Trophoblast cell (in vitro differentiated cells and primary cell): Measurements from ENCODE around the gene HMCN2.

Experiments used
- DNase-seq, 2 donors: peaks; one replicate each; pipeline ENCODE4 v3.0.0-alpha.2; 2016
- H2AFZ ChIP-seq: 2 replicates; pipeline ENCODE4 v1.6.1; 2013; ENCODE audit warnings: low read length, moderate library complexity, mild to moderate bottlenecking; ENCODE audit not compliant: insufficient read depth, poor library complexity
- H2AK5ac ChIP-seq: 2 replicates; pipeline ENCODE4 v1.6.1; 2013; ENCODE audit warnings: mild to moderate bottlenecking, low read length
- H2BK120ac ChIP-seq: 2 replicates; pipeline ENCODE4 v1.6.1; 2013; ENCODE audit warnings: low read length, mild to moderate bottlenecking, moderate library complexity; ENCODE audit not compliant: insufficient read depth, poor library complexity
- H2BK12ac ChIP-seq: 2 replicates; pipeline ENCODE4 v1.6.1; 2013; ENCODE audit warnings: mild to moderate bottlenecking, low read length, moderate library complexity
- H2BK5ac ChIP-seq: 2 replicates; pipeline ENCODE4 v1.6.1; 2013; ENCODE audit warnings: low read length, low read depth, moderate library complexity, mild to moderate bottlenecking; ENCODE audit not compliant: poor library complexity
- H3K14ac ChIP-seq: 2 replicates; pipeline ENCODE4 v1.6.1; 2013; ENCODE audit warnings: mild to moderate bottlenecking, low read length
- H3K18ac ChIP-seq: 2 replicates; pipeline ENCODE4 v1.6.1; 2013; ENCODE audit warnings: mild to moderate bottlenecking, low read length
- H3K23ac ChIP-seq: 2 replicates; pipeline ENCODE4 v1.6.1; 2013; ENCODE audit warnings: low read length
- H3K27ac ChIP-seq: 2 replicates; pipeline ENCODE4 v1.5.1; 2013; ENCODE audit warnings: low read depth, mild to moderate bottlenecking, inconsistent platforms, low read length, moderate library complexity
- H3K27me3 ChIP-seq: 2 replicates; pipeline ENCODE4 v1.6.1; 2013; ENCODE audit warnings: inconsistent platforms, mild to moderate bottlenecking, low read length, moderate library complexity; ENCODE audit not compliant: insufficient read depth
- H3K36me3 ChIP-seq, 2 experiments: 1 replicate in 1 of 2; 2 replicates in 1 of 2; pipeline ENCODE4 v1.6.1; 2013; ENCODE audit warnings: low read length in 2 of 2, mild to moderate bottlenecking in 2 of 2, moderate library complexity in 1 of 2; ENCODE audit not compliant: insufficient read depth in 2 of 2, control insufficient read depth in 1 of 2
- H3K4ac ChIP-seq: 2 replicates; pipeline ENCODE4 v1.6.1; 2013; ENCODE audit warnings: low read depth, mild to moderate bottlenecking, low read length, moderate library complexity
- H3K4me1 ChIP-seq, 2 experiments: 1 replicate in 1 of 2; 2 replicates in 1 of 2; pipeline ENCODE4 v1.6.1; 2013; ENCODE audit warnings: low read length in 2 of 2, mild to moderate bottlenecking in 2 of 2, moderate library complexity in 1 of 2; ENCODE audit not compliant: insufficient read depth in 2 of 2, control insufficient read depth in 1 of 2
- H3K4me2 ChIP-seq: 2 replicates; pipeline ENCODE4 v1.6.1; 2013; ENCODE audit warnings: inconsistent platforms, mild to moderate bottlenecking, low read length, moderate library complexity
- H3K4me3 ChIP-seq: 2 replicates; pipeline ENCODE4 v1.5.1; 2013; ENCODE audit warnings: mild to moderate bottlenecking, low read depth, low read length, inconsistent platforms
- H3K79me1 ChIP-seq: one replicate; pipeline ENCODE4 v1.6.1; 2013; ENCODE audit warnings: low read length
- H3K79me2 ChIP-seq: 2 replicates; pipeline ENCODE4 v1.6.1; 2013; ENCODE audit warnings: low read length, mild to moderate bottlenecking; ENCODE audit not compliant: control insufficient read depth, insufficient read depth, poor library complexity
- H3K9ac ChIP-seq: 2 replicates; pipeline ENCODE4 v1.6.1; 2013; ENCODE audit warnings: mild to moderate bottlenecking, low read length
- H3K9me3 ChIP-seq: 2 replicates; pipeline ENCODE4 v1.6.1; 2013; ENCODE audit warnings: low read depth, mild to moderate bottlenecking, control low read depth, inconsistent platforms, low read length; ENCODE audit not compliant: insufficient read depth
- H4K12ac ChIP-seq: 2 replicates; pipeline ENCODE4 v1.6.1; 2013; ENCODE audit warnings: low read depth, mild to moderate bottlenecking, low read length, moderate library complexity
- H4K8ac ChIP-seq: 2 replicates; pipeline ENCODE4 v1.6.1; 2013; ENCODE audit warnings: low read depth, mild to moderate bottlenecking, low read length, moderate library complexity
- H4K91ac ChIP-seq: one replicate; pipeline ENCODE4 v1.6.1; 2013; ENCODE audit warnings: low read depth, mild to moderate bottlenecking, low read length, moderate library complexity
- WGBS: extraction: QIAGEN DNeasy Blood & Tissue Kit; methylation state at CpG from one replicate; pipeline ENCODE4 v1.1.7; 2013; ENCODE audit warnings: missing lambda C conversion rate; ENCODE audit not compliant: insufficient read length, insufficient coverage; ENCODE audit errors: extremely low coverage; 5-methylcytosine and 5-hydroxymethylcytosine counted together

Gene HMCN2

GRCh38 chr9:130348881-130349280, 83.3 kb downstream of the HMCN2 start:
- no peak for DNase-seq
- H3K4me1 ChIP-seq = no peaks in the 10 kb centered on the region

DNA sequence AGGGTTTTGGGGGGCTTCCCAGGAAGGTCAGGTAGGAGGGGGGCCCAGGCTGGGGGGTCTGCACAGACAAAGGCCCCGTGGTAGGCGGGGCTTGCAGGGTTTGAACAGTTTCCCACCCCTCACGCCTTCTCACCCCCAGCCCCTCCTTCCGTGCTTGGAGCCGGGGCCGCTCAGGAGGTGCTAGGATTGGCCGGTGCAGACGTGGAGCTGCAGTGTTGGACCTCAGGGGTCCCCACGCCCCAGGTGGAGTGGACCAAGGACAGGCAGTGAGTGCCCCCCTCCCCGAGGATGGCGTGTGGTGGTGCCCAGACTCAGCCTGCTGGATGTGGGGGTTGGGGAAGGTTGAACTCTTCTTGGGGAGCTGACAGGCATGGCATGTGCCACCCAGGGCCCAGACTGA, 83.8 kb downstream of the HMCN2 start:
- DNase-seq = no peak
- Histone ChIP-seq H2BK5ac (no peak overlapping the region), H3K14ac (no peak overlapping the region), H2BK12ac (no peak overlapping the region), H3K4me2 (no peak overlapping the region), H3K9ac (no peak overlapping the region), H3K9me3 (peaks cover 10% of the 10 kb centered on the region), H2AK5ac (no peak overlapping the region), H3K4ac (no peak overlapping the region), H3K27me3 (no peaks in the 10 kb centered on the region), H3K79me2 (no peaks in the 10 kb centered on the region), H3K79me1 (no peaks in the 10 kb centered on the region), H3K36me3 (no peaks in the 10 kb centered on the region), H3K18ac (no peak overlapping the region), H3K27ac (no peak overlapping the region), H4K8ac (no peak overlapping the region), H3K4me3 (no peak overlapping the region), H3K4me1 (no peaks in the 10 kb centered on the region), H2BK120ac (no peak overlapping the region), H3K23ac (no peak overlapping the region), H4K91ac (no peak overlapping the region), H4K12ac (no peak overlapping the region), H2AFZ (no peak overlapping the region)
- WGBS = no CpG with 5 or more reads among the region's 11 CpGs

More at GRCh38 chr9:130348881-130349280, 83.3 kb downstream of the HMCN2 start:
- Histone ChIP-seq H3K23ac (no peak overlapping the region), H3K27me3 (no peaks in the 10 kb centered on the region), H2BK120ac (no peak overlapping the region), H3K18ac (no peak overlapping the region), H2AK5ac (no peak overlapping the region), H4K91ac (no peak overlapping the region), H3K9ac (no peak overlapping the region), H3K4ac (no peak overlapping the region), H4K8ac (no peak overlapping the region), H3K27ac (no peak overlapping the region), H3K36me3 (no peaks in the 10 kb centered on the region), H3K14ac (no peak overlapping the region), H2BK12ac (no peak overlapping the region), H3K4me2 (no peak overlapping the region), H3K4me3 (no peak overlapping the region), H2BK5ac (no peak overlapping the region), H2AFZ (no peak overlapping the region), H3K79me1 (no peaks in the 10 kb centered on the region), H3K79me2 (no peaks in the 10 kb centered on the region), H3K9me3 (peaks cover 10% of the 10 kb centered on the region), H4K12ac (no peak overlapping the region)
- WGBS = no CpG with 5 or more reads among the region's 8 CpGs

DNA sequence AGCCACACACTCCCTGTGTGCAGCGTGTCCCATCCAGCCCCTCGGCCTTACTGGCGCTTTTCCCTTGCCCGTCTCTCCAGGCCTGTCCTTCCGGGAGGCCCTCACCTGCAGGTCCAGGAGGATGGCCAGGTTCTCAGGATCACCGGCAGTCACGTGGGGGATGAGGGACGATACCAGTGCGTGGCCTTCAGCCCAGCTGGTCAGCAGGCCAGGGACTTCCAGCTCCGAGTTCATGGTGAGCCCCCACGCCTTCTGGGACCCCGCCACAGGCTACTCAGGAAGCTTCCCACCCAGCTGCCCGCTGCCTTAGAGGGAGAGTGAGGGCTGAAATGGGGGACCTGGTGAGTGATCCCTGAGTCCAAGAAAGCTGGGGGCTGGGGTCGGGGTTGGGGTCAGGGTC, 85.8 kb downstream of the HMCN2 start:
- Histone ChIP-seq H3K18ac (no peak overlapping the region), H2BK12ac (no peak overlapping the region), H2BK5ac (no peak overlapping the region), H2AFZ (no peak overlapping the region), H2BK120ac (no peak overlapping the region), H3K23ac (no peak overlapping the region), H4K8ac (no peak overlapping the region), H3K4ac (no peak overlapping the region), H3K4me3 (no peak overlapping the region), H4K12ac (no peak overlapping the region), H3K79me2 (no peaks in the 10 kb centered on the region), H3K9ac (no peak overlapping the region), H3K36me3 (no peaks in the 10 kb centered on the region), H3K27ac (no peak overlapping the region), H3K4me1 (no peaks in the 10 kb centered on the region), H4K91ac (no peak overlapping the region), H3K27me3 (no peaks in the 10 kb centered on the region), H3K79me1 (no peaks in the 10 kb centered on the region), H3K14ac (no peak overlapping the region), H3K4me2 (no peak overlapping the region), H3K9me3 (peaks cover 2% of the 10 kb centered on the region), H2AK5ac (no peak overlapping the region)
- WGBS = no CpG with 5 or more reads among the region's 14 CpGs
- DNase-seq = no peak

DNA sequence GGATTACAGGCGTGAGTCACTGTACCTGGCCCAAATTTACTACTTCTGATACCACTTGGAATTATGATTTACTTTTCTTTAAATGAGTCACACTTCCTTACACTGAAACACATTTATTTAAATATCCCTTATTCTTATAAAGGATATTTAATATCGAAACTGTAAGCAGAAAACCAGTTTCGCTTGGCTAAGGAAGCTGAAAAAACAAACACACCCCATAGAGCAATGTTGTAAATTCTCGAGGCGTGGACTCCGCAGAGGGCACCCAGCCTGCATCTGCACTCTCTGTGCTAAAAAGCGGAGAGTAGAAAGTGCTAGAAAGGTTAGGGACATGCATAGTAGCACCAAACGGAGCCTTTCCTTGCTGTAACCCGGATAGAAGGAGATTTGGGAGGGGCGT, 86.5 kb downstream of the HMCN2 start:
- H3K79me1 ChIP-seq = no peaks in the 10 kb centered on the region
- no peaks in the 10 kb centered on the region for H3K27me3 ChIP-seq
- H3K4ac ChIP-seq = no peak overlapping the region
- H2BK120ac ChIP-seq = no peak overlapping the region
- H3K79me2 ChIP-seq = no peaks in the 10 kb centered on the region
- H3K9ac ChIP-seq = no peak overlapping the region
- no peaks in the 10 kb centered on the region for H3K4me1 ChIP-seq
- H2AFZ ChIP-seq = no peak overlapping the region
- no peak for DNase-seq
- no peak overlapping the region for H4K91ac ChIP-seq
- no peak overlapping the region for H3K4me3 ChIP-seq
- H3K36me3 ChIP-seq = no peaks in the 10 kb centered on the region
- no peak overlapping the region for H4K8ac ChIP-seq
- no peak overlapping the region for H3K23ac ChIP-seq
- no peak overlapping the region for H4K12ac ChIP-seq
- no peak overlapping the region for H2BK12ac ChIP-seq
- H3K4me2 ChIP-seq = no peak overlapping the region
- no peak overlapping the region for H2AK5ac ChIP-seq
- WGBS = no CpG with 5 or more reads among the region's 10 CpGs
- H3K18ac ChIP-seq = no peak overlapping the region
- H3K14ac ChIP-seq = no peak overlapping the region
- no peak overlapping the region for H3K27ac ChIP-seq
- H3K9me3 ChIP-seq = peaks cover 4% of the 10 kb centered on the region
- no peak overlapping the region for H2BK5ac ChIP-seq
